Neural progenitor cell (in vitro differentiated cells): Measurements from ENCODE around the gene TLR3. TPM values are rescaled to one million over a fixed set of nuclear protein-coding genes. Genes with fewer than 3 reads are reported as not detected.

ENCODE experiments used
- DNase-seq: peaks from one replicate; pipeline ENCODE4 v3.0.0-alpha.2; 2016; ENCODE audit warnings: low spot score
- H2AFZ ChIP-seq: fragments of 200-600 bp; sonication (generic); replicated peaks from 2 replicates; pipeline ENCODE4 v1.6.1; 2016; ENCODE audit warnings: antibody characterized with exemption
- H3F3A ChIP-seq: fragments of 200-600 bp; sonication (generic); 2 replicates; pipeline ENCODE4 v1.6.1; 2016; ENCODE audit warnings: antibody characterized with exemption, low read depth
- H3K27ac ChIP-seq: fragments of 200-600 bp; sonication (generic); 2 replicates; pipeline ENCODE4 v1.5.1; 2016; ENCODE audit warnings: mild to moderate bottlenecking
- H3K27me3 ChIP-seq: fragments of 200-600 bp; sonication (generic); 2 replicates; pipeline ENCODE4 v1.6.1; 2016; ENCODE audit warnings: mild to moderate bottlenecking, moderate library complexity
- H3K36me3 ChIP-seq: fragments of 200-600 bp; sonication (generic); 2 replicates; pipeline ENCODE4 v1.5.1; 2016
- H3K4me1 ChIP-seq: fragments of 200-600 bp; sonication (generic); 2 replicates; pipeline ENCODE4 v1.6.1; 2016; ENCODE audit warnings: mixed run types
- H3K4me2 ChIP-seq: fragments of 200-600 bp; sonication (generic); 2 replicates; pipeline ENCODE4 v1.6.1; 2016
- H3K4me3 ChIP-seq: fragments of 200-600 bp; sonication (generic); 2 replicates; pipeline ENCODE4 v1.5.1; 2016
- H3K79me2 ChIP-seq: fragments of 200-600 bp; sonication (generic); 2 replicates; pipeline ENCODE4 v1.6.1; 2016; ENCODE audit warnings: low read depth
- H3K9ac ChIP-seq: fragments of 200-600 bp; sonication (generic); 2 replicates; pipeline ENCODE4 v1.6.1; 2016
- H3K9me3 ChIP-seq: fragments of 200-600 bp; sonication (generic); 2 replicates; pipeline ENCODE4 v1.5.1; 2016; ENCODE audit warnings: low read depth
- H4K20me1 ChIP-seq: fragments of 200-600 bp; sonication (generic); 2 replicates; pipeline ENCODE4 v1.6.1; 2016; ENCODE audit warnings: low read depth
- H3K27ac Mint-ChIP-seq: 3 replicates; pipeline ENCODE4 v1.8.0; 2021; ENCODE audit warnings: mixed read lengths
- H3K27me3 Mint-ChIP-seq: 2 replicates; pipeline ENCODE4 v1.8.0; 2022; ENCODE audit warnings: low read depth, mild to moderate bottlenecking, inconsistent platforms, moderate library complexity, mixed read lengths; ENCODE audit not compliant: insufficient read depth
- H3K36me3 Mint-ChIP-seq: 3 replicates; pipeline ENCODE4 v1.8.0; 2021; ENCODE audit warnings: mixed read lengths
- H3K4me1 Mint-ChIP-seq: 3 replicates; pipeline ENCODE4 v1.8.0; 2021; ENCODE audit warnings: mixed read lengths
- H3K4me3 Mint-ChIP-seq: 3 replicates; pipeline ENCODE4 v1.8.0; 2021; ENCODE audit warnings: mild to moderate bottlenecking, moderate library complexity, mixed read lengths
- H3K9me3 Mint-ChIP-seq: 3 replicates; pipeline ENCODE4 v1.8.0; 2020; ENCODE audit warnings: mixed read lengths
- EZH2 ChIP-seq: fragments of 200-600 bp; sonication (generic); IDR thresholded peaks from 2 replicates; pipeline ENCODE4 v1.6.1; 2017; ENCODE audit warnings: antibody characterized with exemption, mild to moderate bottlenecking, moderate library complexity
- EZH2phosphoT487 ChIP-seq: fragments of 200-600 bp; sonication (generic); IDR thresholded peaks from 2 replicates; pipeline ENCODE4 v1.6.1; 2017; ENCODE audit warnings: antibody characterized with exemption
- total RNA-seq: library from RNA; depleted of rRNA; stranded (reverse); fragments of >200 nt; gene quantifications from 2 replicates; pipeline ENCODE4 v1.2.3, GENCODE V29; 2015; ENCODE audit warnings: low replicate concordance
- TF ChIP-seq, protein P1 (sequence below): fragments of 200-600 bp; sonication (generic); IDR thresholded peaks from 2 replicates; pipeline ENCODE4 v1.5.1; 2017; ENCODE audit warnings: antibody characterized with exemption, mild to moderate bottlenecking

Gene TLR3
- total RNA-seq, 1 donor from 2014 or later = 0.92 TPM

- Mint-ChIP-seq H3K27ac (peak overlapping the region; percentile 88), H3K36me3 (peaks cover under 1% of the 10 kb centered on the region), H3K4me1 (peaks cover 32% of the 10 kb centered on the region), H3K4me3 (peak overlapping the region; percentile 72), H3K27me3 (peaks cover 7% of the 10 kb centered on the region), H3K9me3 (peaks cover 26% of the 10 kb centered on the region)
- H3K4me2 ChIP-seq = peak overlapping the region; percentile 73
- peak overlapping the region; percentile 91 for H3K27ac ChIP-seq
- peak; percentile 90 for DNase-seq
- no peaks in the 10 kb centered on the region for H3K27me3 ChIP-seq
- H3K9ac ChIP-seq = no peak overlapping the region
- TF ChIP-seq, protein P1, sequence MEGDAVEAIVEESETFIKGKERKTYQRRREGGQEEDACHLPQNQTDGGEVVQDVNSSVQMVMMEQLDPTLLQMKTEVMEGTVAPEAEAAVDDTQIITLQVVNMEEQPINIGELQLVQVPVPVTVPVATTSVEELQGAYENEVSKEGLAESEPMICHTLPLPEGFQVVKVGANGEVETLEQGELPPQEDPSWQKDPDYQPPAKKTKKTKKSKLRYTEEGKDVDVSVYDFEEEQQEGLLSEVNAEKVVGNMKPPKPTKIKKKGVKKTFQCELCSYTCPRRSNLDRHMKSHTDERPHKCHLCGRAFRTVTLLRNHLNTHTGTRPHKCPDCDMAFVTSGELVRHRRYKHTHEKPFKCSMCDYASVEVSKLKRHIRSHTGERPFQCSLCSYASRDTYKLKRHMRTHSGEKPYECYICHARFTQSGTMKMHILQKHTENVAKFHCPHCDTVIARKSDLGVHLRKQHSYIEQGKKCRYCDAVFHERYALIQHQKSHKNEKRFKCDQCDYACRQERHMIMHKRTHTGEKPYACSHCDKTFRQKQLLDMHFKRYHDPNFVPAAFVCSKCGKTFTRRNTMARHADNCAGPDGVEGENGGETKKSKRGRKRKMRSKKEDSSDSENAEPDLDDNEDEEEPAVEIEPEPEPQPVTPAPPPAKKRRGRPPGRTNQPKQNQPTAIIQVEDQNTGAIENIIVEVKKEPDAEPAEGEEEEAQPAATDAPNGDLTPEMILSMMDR = no peak
- no peak for TF ChIP-seq EZH2
- TF ChIP-seq EZH2phosphoT487 = no peak
- peaks cover 53% of the 10 kb centered on the region for H3F3A ChIP-seq
- peak overlapping the region; percentile 23 for H3K4me3 ChIP-seq
- peaks cover 31% of the 10 kb centered on the region for H3K4me1 ChIP-seq
- no peaks in the 10 kb centered on the region for H3K9me3 ChIP-seq
- H2AFZ ChIP-seq = no peak overlapping the region
- no peaks in the 10 kb centered on the region for H4K20me1 ChIP-seq
- H3K79me2 ChIP-seq = no peaks in the 10 kb centered on the region
- no peaks in the 10 kb centered on the region for H3K36me3 ChIP-seq
Measured at GRCh38 chr4:186029571-186030398, 39.2 kb upstream of the TLR3 start.

GRCh38 chr4:186030399-186030775, 38.6 kb upstream of the TLR3 start:
- H3K27me3 Mint-ChIP-seq = peaks cover 7% of the 10 kb centered on the region
- no peaks in the 10 kb centered on the region for H3K79me2 ChIP-seq
- H3K9ac ChIP-seq = no peak overlapping the region
- H3K4me2 ChIP-seq = peak overlapping the region; percentile 73
- H3K4me1 Mint-ChIP-seq = peaks cover 27% of the 10 kb centered on the region
- peaks cover 31% of the 10 kb centered on the region for H3K9me3 Mint-ChIP-seq
- peak overlapping the region; percentile 72 for H3K4me3 Mint-ChIP-seq
- TF ChIP-seq EZH2 (no peak), EZH2phosphoT487 (no peak)
- TF ChIP-seq, protein P1 = no peak
- H3F3A ChIP-seq = peaks cover 53% of the 10 kb centered on the region
- H3K27me3 ChIP-seq = no peaks in the 10 kb centered on the region
- peaks cover 5% of the 10 kb centered on the region for H3K36me3 Mint-ChIP-seq
- H3K36me3 ChIP-seq = no peaks in the 10 kb centered on the region
- H3K9me3 ChIP-seq = no peaks in the 10 kb centered on the region
- no peak overlapping the region for H2AFZ ChIP-seq
- peaks cover 31% of the 10 kb centered on the region for H3K4me1 ChIP-seq
- peak overlapping the region; percentile 91 for H3K27ac ChIP-seq
- no peaks in the 10 kb centered on the region for H4K20me1 ChIP-seq
- H3K4me3 ChIP-seq = peak overlapping the region; percentile 23
- peak overlapping the region; percentile 88 for H3K27ac Mint-ChIP-seq
- DNase-seq = no peak

- TF ChIP-seq, protein P1 = no peak
- TF ChIP-seq EZH2phosphoT487 (no peak), EZH2 (no peak)
- H3K36me3 Mint-ChIP-seq = peaks cover 5% of the 10 kb centered on the region
- Histone ChIP-seq H3K4me3 (peak overlapping the region; percentile 23), H3K36me3 (no peaks in the 10 kb centered on the region), H4K20me1 (no peaks in the 10 kb centered on the region), H3K9me3 (no peaks in the 10 kb centered on the region), H3K4me2 (peak overlapping the region; percentile 73), H3K4me1 (peaks cover 31% of the 10 kb centered on the region), H3K27me3 (no peaks in the 10 kb centered on the region), H3K9ac (no peak overlapping the region), H3K27ac (no peak overlapping the region), H3K79me2 (no peaks in the 10 kb centered on the region), H3F3A (peaks cover 53% of the 10 kb centered on the region), H2AFZ (no peak overlapping the region)
- no peak overlapping the region for H3K4me3 Mint-ChIP-seq
- peaks cover 27% of the 10 kb centered on the region for H3K4me1 Mint-ChIP-seq
- H3K27me3 Mint-ChIP-seq = peaks cover 7% of the 10 kb centered on the region
- no peak overlapping the region for H3K27ac Mint-ChIP-seq
- no peak for DNase-seq
- H3K9me3 Mint-ChIP-seq = peaks cover 34% of the 10 kb centered on the region
Measured at GRCh38 chr4:186030795-186031194, 38.2 kb upstream of the TLR3 start.
